CD4-positive, alpha-beta T cell treated with Interleukin-17A for 1 hour (primary cell): ENCODE data around the gene SLC43A2.
"Not testable (repeated sequence)": the region's sequence is repeated elsewhere in the genome, so short reads cannot be mapped to it uniquely, and the experiment has no call there.

Experiments
- DNase-seq: peaks from one replicate; pipeline ENCODE4 v3.0.0-alpha.2; 2020

SLC43A2 gene

DNA sequence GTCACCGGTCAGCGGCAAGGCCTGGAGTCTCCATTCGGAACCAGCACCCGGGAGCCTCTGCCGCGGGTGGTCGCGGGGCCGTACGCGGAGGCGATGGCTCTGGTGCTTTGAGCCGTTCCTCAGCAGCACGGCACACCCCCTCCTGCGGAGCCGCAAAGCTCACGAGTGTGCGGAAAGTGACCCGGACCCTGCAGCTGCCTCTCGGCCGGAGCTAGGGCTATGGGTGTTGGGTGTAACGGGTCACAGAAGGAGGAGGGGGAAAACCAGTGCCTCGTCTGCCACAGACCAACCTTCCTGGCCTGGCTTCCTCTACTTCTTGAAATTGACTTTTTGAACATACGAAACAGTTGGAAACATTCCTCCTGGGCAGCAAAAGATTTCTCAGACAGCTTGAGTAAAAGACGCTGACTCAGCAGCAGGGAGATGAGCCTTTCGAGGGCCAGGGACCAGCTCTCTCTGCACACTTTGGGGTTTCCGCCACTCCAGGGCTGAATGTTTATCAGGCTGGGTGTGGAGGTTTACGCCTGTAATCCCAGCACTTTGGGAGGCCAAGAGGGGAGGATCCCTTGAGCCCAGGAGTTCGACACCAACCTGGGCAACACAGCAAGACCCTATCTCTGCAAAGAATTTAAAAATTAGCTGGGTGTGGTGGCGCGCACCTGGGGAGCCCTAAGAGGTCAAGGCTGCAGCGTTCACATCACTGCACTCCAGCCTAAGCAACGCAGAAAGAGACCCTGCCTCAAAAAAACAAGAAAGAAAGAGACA, 39.6 kb downstream of the SLC43A2 start:
- DNase-seq = no peak

DNA sequence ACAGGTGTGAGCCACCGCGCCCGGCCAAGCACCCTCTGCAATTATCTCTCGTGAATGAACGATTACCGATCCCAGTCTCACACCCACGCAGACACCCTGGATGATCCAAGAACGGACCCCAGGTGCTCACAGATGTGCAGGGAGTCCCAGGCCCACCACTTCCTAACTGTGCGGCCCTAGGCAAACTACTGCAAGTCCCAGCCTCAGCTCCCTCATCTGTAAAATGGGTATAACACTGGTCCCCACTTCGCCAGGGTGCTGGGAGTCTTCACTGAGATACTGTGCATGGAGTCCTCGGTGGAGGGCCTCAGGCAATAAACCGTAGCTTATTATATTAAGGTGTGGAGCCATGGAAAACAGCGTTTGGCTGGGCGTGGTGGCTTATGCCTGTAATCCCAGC, 44.5 kb downstream of the SLC43A2 start:
- no peak for DNase-seq

DNA sequence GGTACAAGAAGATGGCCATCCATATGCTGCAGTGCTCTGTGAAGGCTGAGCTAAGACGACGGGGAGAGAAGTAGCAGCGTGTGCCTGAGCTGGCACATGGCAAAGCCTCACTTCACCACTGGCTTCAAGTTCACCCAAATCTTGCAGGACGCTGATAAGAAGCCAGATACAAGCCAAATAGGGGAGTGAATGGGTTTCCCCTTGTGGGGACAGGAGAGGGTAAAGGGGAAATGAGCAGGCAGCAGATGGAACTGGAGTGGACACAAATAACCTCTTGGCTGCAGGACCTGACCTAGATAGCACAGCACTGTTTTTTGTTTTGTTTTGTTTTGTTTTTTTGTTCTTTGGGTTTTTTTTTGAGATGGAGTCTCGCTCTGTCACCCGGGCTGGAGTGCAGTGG, 45.1 kb downstream of the SLC43A2 start:
- no peak for DNase-seq

DNA sequence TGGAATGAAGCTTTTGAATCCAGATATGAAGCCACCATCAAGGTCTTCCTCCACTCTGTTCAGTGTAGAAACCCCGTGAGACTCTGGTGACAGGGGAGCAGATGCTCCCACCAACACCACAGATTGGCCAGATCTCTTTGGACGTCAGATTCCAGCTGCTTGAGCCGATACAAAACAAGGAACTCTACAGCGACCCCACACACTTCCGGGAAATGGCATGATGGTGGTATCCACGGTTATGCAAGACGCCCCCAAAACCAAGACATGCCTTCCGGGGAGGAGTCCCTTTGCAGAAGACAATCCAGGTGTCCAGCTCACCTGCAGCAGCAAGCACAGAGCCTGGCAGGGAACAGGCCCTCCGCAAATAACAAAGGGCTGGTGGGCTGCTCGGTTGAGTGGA, 46.3 kb downstream of the SLC43A2 start:
- no peak for DNase-seq

DNA sequence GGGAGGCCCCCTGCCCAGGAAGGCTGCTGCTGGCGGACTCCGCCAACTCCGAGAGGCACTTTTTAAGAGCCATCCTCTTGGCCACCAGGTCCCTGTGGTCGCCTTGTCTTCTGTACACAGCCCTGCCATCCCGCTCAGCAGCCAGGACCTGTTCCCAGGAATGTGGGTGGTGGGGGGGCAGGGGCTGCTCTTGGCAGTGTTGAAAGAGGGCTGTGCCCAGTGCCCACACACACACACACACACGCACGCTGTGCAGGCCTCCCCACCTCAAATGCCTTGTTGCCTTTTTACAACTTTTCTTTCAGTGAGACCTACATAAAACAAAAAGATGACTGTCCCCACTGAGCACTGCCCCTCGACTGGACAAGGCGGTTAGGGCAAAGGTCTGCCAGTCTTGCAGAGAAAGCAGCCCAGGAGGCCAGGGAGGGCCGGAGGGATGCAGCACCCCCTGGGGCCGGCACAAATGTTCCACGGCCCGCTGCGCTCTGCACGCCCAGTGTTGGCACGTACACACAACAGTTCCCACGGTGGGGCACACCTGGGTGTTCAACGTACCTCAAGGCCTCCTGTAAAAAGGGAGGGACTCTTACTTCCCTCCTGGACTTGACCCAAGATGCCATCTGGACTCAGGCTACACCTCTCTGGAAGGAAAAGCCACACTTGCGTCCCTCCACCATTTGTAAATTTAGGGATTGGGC, 47.5 kb downstream of the SLC43A2 start:
- DNase-seq = no peak

DNA sequence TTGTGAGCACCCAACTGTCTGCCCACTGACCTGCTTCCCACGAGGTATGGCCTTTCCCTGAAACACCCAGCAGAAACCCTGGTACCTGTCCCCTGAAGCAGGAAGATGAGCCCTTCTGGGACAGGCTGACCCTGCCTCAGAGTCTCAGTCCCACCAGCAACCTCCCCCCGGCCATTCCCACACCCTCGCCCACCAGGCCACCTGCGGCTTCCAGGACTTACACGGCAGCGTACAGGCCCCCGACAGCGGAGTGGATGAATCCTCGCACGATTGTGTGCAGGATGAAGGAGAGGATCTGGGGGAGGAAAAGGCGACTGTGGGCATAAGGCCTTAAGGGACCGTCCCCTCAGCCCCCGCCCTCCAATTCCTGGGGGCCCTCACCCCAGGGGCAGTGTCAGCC, 50.6 kb downstream of the SLC43A2 start:
- no peak for DNase-seq

DNA sequence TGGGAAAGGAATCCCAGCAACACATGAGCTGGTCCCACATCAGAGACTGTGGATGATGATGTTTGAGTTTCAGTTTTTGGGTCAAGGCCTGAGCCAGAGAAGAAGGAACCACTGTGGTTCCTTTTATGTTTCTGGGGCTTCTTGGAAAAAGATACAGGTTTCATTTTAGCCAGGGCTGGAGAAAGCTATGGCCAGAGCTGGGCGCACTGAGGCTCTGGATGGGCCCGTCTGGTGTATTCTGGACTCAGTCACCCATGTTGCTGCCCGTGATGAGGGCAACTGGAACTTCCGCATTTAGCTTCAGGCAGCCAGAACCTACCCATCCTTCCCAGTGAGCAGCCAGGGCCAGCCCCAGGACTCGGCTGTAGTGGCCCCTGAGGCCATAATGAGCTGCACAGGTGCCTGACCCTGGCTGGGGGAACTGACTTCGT, 51.0 kb downstream of the SLC43A2 start:
- DNase-seq = no peak

DNA sequence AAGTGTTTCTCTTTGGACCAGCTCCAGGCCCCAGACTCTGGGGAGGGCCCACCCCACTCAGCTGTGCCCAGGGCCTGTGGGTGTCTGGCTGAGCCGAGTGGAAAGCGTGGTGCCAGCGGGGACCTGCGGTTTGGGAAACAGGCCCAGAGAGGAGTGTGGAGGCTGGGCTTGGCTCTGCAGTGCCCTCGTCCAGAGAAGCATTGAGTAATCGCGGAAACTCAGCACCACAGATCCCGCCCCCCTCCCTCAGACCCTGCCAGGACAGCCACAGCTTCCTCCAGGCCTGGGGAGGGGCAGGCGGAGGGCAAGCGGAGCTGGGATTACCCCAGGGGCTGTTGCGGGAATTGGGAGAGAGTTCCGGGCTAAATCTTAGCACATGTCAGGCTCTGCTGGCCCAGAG, 51.5 kb downstream of the SLC43A2 start:
- DNase-seq = peak; percentile 38

DNA sequence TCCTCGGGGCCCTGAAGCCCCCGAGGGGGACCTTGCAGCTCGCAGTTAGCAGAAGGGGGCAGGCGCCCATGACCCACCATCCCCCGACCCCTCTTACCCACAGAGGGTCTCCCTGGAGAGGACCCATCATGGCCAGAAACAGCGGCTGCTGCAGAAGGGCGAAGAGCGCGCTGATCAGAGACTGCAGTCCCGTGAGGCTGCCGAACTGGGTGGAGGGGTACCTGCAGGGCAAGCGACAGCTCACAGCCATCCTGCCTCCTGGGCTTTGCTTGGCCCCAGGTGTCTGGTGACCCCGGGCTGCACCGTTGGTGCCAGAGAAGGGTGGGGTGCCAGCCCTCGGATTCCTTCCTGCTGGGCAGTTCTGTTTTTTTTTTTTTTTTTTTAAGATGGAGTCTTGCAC, 52.1 kb downstream of the SLC43A2 start:
- no peak for DNase-seq

DNA sequence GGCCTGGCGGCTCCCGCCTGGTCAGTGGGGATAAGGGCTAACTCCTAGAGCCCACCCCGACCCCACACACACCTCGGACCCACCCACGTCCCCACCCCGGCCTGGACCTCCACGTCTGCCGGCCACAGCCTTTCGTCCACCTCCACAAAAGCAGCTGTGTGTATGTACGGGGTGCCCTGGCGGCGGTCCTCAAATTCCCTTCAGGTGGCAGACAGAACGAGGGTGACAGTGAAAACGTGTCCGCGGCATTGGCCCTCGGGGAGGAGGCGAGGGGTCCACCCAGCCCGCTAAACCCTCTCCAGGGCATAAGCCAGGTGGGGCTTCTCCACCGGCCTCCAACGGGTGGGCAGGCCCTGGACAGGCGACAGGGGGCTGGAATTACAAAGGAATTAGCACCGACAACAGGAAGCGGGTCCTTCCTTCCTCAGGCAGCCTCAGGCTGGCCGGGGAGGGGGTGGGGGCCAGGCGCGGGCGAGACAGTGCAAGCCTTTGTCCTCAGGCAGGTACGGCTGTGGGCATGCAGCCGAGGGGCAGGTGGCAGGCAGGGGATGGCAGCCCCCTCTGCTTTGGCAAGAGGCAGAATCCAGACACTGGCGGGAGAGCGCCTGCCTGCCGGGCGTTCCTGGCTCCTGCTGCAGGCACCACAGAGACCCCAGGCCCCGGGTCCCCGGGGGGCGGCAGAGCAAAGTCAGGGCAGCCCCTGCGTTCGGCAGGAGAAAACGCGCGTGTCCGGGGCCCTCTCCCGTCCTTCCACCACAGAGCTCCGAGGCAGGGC, 53.8 kb downstream of the SLC43A2 start:
- no peak for DNase-seq

DNA sequence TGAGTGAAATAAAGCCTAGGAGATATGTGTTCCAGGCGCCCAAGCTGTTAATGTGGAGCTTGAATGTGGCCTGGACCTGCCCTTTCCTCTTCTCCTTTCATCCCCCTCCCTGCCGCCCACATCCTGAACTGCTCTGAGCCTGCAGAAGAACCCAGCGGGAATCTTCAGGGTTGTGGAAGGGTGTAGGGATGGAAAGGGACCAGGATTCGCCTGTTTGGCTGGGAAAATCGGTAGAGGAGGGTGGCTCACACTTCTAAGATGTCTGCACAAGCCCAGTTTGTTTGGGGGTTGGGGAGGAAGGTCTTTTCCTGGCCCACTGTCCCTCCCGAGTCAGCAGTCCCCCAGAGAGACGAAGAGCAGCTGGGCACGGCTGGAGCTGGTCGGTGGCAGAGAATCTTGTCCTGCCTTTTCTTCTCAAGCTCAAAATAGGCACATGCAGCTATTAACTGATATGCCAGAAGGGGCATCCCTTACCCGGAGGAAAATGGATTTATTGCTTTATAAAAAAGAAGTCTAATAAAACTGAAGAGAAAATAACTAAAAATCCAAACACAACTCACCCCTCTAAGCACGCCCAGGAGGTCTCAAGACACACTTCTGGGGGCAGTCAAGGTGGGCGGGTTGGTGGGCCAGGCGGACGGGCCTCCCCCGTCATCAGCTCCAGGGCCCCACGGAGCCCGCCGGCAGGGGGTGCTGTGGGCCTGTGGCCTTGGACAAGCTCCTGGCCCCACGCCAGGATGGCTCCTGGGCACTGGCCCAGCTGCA, 54.5 kb downstream of the SLC43A2 start:
- peak; percentile 48 for DNase-seq

DNA sequence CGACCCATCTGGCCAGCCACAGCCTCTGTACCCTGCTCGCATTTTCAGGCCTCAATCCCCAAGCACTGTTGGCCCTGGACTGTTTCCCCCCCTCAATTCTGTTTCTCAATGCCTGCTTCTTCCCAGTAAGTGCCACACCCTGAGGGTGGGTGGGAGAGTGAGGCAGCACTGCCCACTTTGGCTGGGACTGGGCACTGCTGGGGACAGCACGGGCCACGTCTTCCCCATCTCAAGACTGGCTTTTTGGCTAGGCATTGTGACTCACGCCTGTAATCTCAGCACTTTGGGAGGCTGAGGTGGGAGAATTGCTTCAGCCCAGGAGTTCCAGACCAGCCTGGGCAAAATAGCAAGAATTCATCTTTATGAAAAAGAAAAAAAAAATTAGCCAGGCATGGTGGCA, 56.0 kb downstream of the SLC43A2 start:
- not testable (repeated sequence) for DNase-seq

DNA sequence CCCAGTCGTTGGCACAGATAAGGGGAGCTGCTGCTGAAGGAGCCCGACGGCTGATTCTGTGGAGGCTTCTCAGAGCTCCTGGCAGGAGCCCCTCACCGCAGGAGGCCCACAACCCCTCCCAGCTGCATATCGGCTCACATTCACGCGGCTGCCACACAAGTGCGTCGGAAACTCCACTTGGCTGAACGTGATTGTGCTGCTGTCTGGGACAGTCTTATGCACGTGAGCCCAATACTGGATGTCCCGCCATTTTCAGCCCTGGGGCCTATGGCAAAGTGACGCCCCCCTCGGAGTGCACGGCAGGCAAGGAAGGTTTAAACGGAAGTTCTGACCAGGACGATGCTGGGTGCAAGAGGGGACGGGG, 57.3 kb downstream of the SLC43A2 start:
- DNase-seq = no peak

DNA sequence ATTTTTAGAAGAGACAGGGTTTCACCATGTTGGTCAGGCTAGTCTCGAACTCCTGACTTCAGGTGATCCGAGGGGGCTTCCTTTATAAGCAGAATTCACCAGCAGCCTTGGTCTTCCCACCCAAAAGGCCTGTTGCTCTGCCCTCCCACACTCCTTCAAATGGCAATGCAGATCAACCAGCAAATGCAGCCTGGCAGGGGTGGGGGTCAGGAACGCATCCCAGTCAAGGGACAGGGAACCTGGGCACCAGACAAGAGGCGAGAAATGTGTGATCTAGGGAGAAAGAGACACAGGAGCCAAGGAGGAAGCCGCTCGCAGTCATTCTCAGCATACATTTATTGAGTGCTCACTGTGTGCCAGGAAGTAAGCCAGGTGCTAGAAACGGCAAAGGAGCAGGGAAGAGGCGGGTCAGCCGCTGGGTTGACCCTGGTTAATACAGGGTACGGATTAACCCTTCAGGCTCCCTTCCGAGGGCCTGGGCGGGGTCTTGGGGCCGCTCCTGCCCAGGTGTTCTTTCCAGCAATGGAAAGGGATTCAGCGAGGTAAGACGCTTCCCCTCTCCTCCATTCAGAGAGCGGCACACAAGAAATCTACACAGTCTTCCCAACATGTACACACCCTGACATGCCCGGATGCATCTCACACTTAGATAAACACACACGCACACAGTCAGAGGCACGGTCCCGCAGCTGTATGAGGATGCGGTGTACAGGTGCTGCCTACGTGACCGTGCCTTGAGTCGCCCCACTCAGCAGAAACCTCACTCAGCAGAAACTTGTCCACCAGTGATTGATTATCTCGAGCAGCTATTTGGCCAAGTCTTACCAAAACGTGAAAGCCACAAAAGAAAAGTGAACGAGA, 59.5 kb downstream of the SLC43A2 start:
- no peak for DNase-seq

DNA sequence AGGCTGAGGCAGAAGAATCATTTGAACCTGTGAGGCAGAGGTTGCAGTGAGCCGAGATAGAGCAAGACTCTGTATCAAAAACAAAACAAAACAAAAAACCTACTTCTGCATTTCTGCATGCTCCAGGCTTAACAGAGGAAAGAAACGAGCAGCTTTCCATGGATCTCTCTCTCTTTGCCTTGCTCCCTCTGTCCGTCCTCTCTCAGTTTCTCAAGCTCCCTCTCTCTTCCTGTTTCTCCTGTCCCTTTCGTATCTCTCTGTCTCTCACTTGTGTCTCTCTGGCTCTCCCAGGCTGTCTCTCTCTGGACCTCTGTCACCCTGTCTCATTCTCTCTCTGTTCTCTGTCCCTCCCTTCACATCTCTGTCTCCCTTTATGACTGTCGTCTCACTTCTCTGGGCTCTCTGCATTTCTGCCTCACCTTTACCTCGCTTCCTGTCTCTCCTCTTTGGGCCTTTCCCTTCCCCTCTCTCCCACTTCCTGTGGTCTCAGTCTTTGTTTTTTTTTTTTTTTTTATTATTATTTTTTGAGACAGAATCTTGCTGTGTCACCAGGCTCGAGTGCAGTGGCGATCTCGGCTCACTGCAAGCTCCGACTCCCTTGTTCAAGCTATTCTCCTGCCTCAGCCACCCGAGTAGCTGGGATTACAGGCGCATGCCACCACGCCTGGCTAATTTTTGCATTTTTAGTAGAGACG, 62.0 kb downstream of the SLC43A2 start:
- peak; percentile 73 for DNase-seq

DNA sequence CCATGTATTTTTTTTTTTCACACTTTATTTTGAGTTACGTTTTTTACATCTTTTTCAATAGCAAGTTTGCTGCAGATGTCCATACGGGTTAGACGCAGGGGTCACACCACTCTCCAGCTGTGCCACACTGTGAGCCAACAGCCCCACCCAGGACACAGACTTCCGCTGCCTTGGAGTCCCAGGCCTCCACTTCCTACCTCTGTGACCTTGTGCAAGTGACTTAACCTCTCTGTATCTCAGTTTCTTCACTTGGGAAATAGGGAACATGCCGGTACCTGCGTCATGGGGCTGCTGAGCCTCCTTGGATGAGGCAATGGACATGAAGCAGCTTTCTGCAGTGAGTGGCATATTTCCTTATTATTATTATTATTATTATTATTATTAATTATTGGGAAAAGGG, 62.8 kb downstream of the SLC43A2 start:
- DNase-seq = no peak

DNA sequence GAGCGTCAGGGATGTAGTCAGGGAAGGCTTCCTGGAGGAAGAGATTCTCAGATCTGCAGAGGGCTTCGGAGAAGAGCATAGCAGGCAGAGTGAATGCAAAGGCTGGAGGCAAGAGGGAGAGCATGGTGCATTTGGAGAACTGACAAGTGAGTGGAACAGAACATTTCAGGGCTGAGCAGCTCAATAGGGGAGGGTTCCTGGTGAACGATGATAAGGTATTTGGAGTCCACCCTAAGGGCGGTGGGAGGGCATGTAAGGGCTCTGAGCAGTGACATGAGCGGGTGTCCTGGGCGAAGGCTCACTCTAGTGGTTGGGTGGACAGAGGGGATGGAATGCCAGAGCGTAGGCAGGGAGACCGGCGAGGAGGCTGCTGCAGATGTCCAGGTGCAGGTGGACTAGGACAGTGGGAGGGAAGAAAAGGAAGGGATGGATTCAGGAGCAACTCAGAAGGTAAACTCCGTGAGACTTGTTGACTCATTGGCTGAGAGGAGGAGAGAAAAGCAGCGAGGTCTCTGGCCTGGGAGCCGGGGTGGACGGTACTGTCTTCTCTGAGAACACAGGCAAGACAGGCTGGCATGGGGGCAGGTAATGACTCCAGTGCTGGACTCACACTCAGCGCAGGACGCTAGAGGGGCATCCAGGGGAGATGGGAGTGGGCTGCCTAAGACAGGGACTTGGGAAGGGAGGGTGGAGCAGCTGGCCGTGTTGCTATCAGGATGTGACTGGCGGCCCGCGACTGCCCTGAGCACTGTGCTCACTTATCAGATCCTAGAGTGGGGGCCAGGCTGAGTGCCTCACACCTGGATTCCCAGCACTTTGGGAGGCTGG, 64.6 kb downstream of the SLC43A2 start:
- DNase-seq = no peak

DNA sequence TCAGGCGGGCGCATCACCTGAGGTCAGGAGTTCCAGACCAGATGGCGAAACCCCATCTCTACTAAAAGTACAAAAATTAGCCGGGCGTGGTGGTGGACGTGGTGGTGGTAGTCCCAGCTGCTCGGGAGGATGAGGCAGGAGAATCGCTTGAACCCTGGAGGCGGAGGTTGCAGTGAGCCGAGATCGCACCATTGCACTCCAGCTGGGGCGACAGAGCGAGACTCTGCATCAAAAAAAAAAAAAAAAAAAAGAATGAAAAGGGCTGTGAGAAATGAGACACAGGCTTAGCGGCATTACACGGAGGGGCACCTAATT, 65.2 kb downstream of the SLC43A2 start:
- DNase-seq = not testable (repeated sequence)

DNA sequence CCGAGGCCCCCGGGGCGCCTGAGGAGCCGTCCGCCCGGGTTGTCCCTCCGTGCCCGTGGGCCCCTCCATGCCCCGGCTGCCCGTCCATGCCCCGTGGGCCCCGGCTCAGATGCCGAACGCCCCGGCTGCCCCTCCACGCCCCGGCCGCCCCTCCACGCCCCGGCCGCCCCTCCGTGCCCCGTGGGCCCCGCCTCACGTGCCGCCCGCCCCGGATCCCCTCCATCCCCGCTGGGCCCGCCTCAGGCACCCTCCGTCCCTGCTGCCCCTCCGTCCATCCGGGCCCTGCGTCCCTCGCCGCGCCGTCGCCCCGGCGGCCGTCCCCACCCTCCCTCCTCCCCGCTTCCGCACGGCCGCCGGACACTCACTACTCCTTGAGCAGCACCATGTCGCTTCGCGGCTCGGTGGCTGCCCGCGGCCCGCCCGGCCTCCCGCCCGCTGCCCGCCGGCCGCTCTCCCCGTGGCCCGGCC, 66.4 kb downstream of the SLC43A2 start:
- DNase-seq = no peak

DNA sequence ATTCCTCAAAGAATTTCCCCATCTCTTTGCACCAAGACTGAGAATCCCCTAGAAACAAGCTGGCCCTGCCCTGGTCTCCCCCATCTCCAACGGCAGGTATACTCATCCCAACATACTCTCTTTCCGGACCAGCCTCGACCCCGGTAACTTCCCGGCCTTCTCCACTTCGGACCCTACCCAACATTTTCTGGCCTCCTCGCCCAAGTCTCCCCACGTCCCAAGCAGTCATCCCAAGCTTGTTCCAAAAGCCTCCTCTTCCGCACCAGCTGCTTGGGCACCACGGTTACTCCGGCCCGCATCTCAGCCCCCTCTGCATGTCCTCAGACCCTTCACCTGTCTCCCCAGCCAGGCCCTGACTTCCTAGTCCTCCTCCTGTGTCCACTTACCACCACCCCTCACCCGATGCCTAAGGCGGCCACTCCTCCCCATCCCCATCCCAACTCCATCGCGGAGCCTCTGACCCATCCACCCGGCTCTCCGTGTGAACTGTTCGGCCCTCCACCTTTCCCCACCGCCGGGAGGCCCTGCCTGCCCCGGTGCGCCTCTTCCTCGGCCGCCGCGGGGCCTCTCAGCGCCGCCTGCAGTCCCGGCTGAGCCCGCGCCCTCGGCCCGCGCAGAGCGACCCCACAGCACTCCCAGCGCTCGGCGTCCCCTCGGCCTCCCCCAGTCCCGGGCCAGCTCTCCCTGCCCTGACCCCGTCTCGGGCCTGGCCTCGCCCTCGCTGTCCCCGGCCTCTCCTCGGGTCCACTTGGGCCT, 67.0 kb downstream of the SLC43A2 start:
- DNase-seq = peak; percentile 42
